HG02571 (cell line): ENCODE measurements around the gene PLOD1.
"Not testable (repeated sequence)": the region's sequence is repeated elsewhere in the genome, so short reads cannot be mapped to it uniquely, and the experiment has no call there.

Source experiments
- ATAC-seq: cut with Tn5 transposase; IDR thresholded peaks from one replicate; pipeline ENCODE4 v1.9.1; 2021; ENCODE audit warnings: mild to moderate bottlenecking, moderate library complexity; ENCODE audit not compliant: unreplicated experiment

The PLOD1 gene

DNA sequence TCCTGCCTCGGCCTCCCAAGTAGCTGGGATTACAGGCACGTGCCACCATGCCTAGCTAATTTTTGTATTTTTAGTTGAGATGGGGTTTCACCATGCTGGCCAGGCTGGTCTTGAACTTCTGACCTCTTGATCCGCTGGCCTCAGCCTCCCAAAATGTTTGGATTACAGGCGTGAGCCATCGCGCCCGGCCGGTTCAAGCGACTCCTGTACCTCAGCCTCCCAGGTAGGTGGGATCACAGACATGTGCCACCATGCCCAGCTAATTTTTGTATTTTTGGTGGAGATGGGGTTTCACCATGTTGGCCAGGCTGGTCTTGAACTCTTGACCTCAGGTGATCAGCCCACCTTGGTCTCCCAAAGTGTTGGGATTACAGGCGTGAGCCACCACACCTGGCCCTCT is 1.2 kb downstream of the PLOD1 start:
- ATAC-seq = not testable (repeated sequence)

DNA sequence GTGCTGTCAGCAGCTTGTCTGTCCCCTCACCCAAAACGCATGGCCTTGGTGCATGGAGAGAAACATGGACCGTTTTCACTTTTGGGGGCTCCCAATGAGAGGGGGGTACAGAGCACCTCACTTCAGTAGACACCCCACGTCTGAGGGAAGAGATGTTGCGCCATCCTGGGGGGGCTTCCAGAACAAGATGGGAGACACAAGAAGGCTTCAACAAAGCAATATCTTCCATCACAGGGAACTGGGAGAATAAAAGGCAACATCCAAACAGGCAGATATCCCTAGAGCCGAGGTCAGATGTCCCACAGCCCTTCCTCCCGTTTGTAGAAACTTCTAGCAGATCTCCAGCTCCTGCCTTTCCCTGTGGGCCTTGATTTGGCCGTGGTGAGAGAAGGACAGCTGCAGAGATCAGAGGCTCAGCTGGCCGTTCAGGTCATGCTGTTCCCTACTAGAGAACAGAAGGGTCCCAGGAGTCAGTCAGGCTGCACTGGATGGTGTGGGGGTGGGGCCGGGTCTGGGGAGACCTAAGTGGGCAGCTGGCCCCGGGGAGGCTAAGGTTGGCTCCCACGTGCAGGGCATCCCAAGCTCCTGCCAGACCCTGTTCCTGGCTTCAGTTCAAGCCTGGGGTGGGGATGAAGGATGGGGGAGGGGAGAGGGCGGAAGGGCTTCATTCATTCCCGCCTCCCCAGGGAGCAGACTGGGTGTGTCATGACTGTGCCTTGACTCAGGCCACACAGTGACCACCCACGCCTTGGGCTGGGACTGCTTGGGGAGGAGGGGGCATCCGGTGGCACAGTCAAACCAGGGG is 4.4 kb downstream of the PLOD1 start:
- no peak for ATAC-seq

DNA sequence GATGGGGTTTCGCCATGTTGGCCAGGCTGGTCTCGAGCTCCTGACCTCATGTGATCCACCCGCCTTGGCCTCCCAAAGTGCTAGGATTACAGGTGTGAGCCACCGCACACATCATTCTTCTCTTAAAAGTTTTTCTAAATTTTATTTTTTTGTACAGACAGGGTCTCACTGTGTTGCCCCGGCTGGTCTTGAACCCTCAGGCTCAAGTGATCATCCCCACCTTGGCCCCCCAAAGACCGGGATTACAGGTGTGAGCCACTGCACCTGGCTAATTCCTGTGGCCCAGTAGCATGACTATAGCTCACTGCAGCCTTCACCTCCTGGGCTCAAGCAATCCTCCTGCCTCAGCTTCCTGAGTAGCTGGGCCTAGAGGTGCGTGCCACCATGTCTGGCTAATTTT is 5.3 kb downstream of the PLOD1 start:
- ATAC-seq = not testable (repeated sequence)

DNA sequence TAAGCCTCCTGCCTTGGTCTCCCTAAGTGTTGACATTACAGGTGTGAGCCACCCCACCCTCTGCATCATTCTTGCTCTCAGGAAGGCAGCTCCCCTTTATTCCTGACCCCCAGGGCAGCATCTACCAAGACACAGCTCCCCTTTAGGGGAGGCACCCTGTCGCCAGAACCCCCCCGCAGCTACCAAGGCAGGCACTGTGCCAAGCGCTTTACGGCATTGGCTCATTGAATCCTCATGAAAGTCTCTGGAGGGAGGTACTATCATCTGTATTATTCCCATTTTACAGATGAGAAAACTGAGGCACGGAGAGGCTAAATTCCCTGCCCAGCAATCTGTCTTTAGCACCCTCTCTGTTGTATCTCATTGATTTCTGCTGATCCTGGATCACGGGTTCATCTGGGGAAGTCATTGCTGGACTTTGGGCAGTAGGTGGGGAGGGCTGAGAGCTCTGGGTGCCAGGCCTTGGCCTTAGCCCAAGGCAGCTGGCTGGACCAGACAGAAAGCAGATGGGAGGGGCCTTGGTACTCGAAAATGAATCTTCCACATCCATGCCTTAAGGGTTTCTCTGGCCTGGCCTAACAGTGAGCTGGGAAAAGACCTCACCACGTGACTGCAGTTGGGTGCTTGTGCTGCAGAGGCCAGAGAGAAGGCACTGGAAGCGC is 5.9 kb downstream of the PLOD1 start:
- ATAC-seq = no peak

DNA sequence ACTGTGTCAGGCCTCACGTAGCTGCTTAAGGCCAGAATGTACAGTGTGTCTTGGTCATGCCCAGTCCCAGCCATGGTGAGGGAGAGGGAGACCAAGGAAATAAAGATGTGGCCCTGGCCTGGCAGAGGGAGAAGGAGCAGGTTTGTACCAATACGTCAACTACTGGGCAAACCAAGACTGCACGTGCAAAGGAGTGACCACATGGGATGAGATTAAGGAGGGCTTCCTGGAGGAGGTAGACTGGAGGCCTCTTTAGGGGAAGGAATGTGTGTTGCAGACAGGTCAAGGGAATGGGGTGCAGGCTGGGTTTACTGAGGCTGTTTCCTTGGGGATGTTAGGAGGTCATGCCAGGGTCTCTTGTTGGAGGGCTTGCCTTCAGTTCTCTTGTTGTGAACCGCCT is 7.8 kb downstream of the PLOD1 start:
- no peak for ATAC-seq

DNA sequence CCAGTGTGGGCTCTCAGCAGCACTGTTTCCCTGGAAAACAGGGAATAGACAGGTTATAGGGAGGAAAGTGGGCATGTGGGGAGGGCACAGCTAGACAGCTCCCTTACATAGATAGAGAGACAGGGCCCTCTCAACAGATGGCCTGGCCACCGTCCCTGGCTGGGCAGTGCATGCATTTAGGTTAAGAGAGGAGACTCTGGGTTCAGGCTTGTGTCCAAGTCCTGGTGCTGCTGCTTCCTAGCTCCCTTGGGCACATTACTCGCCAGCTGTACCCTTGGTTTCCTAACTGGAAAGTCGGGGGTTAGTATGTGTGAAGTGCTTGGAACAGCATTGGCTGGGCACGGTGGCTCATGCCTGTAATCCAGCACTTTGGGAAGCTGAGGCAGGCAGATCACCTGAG is 9.1 kb downstream of the PLOD1 start:
- ATAC-seq = no peak

DNA sequence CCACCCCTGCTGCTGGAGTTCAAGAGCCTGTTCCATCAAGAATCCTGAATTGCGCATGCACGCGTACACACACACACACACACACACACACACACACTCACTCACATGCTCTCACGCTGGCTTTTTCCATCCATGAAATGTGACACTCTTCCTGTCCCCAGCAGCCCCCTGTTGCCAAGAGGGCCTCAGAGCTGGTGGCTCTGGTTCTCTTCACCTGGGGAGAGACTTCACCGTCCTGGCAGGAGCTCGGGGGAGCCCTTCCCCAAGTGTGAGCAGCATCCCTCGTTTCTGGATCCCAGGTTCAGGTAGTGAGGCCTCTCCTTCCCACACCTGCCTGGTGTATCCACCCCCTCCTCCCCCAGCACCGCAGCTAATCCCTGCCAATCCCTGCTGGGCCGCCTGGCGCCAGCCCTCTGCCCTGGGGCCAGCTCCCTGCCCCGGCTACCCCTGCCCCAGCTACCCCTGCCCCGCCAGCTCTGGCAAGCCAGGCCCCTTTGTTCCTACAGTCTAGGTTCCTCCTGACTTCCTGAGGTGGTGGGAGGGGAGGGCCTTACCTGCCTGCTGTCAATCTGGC is 9.9 kb downstream of the PLOD1 start:
- no peak for ATAC-seq

DNA sequence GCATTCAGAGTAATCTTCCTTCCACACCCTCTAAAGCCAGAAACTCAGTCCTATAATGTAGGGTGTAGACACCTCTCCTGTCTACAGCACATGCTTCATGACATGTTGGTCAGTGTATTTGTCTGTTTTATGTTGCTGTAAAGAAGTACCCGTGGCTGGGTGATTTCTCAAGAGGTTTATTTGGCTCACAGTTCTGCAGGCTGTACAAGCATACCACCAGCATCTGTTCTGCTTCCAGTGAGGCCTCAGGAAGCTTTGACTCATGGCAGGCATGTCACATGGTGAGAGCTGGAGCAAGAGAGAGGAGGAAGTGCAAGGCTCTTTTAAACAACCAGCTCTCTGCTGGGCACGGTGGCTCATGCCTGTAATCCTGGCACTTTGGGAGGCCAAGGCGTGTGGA is 12.1 kb downstream of the PLOD1 start:
- ATAC-seq = no peak

DNA sequence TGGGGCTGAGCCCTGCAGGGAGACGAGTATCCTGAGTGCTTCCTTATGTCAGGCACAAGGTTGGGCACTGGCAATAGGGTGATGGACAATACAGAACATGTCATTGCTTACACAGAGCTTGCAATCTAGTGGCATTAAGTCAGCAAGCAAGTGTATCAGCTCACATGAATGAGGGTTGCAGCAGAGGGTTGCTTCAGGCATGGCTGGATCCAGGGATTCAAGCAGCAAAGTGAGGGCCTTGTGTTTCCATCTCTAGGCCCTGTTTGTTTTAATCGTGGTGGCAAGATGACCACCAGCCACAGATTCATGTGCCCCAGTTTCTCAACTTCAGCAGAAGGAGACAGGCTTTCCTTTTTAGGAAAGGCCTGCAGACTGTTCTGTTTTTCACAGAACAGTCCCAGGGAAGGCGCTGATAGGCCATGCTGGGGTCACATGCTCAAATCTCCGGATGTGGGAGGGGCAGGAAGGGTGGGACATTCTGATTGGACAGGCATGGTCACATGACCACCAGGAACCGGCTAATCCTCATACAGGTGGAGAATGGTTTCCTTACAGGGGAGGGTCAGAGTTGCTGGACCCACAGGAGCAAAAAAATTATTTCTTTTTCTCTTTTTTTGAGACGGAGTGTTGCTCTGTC is 14.4 kb downstream of the PLOD1 start:
- no peak for ATAC-seq

DNA sequence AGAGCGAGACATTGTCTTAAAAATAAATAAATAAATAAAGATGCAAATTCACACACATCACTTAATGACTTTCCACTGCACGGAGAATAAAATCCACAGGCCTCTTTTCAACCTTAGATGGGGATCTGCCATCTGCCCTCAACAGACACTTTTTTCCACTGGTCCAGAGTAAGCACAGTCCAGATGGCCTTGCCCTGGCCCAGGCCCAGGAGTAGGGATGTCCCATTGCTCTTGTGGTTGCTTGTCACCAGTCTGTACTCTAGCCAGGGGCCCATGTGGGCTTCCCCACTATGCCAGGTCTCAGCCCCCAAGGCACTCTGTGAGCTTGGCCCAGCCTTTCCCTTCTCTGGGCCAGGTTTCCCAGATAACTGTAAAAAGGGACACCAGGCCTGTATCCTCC is 17.4 kb downstream of the PLOD1 start:
- no peak for ATAC-seq

DNA sequence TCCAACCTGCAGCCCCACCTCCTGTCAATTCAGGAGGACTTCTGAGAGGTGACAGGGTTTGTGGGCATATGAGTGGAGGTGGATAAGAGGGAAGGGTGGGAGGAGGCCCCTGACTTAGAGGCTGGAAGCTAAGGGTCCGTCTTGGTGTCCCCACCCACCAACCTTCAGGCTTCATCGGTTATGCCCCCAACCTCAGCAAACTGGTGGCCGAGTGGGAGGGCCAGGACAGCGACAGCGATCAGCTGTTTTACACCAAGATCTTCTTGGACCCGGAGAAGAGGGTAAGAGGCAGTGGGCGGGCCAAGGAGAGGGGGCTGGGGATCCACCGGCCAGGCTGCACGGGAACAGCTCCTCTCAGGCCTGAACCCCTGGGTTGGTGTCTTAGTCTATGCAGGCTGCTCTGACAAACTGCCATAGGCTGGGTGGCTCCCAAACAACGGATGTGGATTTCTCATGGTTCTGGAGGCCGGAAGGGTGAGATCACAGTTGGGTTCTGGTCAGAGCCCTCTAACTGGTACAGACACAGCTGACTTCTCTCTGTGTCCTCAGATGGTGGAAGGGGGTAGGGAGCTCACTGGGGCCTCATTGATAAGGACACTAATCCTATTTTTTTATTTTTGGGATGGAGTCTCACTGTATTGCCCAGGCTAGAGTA is 18.1 kb downstream of the PLOD1 start:
- no peak for ATAC-seq

DNA sequence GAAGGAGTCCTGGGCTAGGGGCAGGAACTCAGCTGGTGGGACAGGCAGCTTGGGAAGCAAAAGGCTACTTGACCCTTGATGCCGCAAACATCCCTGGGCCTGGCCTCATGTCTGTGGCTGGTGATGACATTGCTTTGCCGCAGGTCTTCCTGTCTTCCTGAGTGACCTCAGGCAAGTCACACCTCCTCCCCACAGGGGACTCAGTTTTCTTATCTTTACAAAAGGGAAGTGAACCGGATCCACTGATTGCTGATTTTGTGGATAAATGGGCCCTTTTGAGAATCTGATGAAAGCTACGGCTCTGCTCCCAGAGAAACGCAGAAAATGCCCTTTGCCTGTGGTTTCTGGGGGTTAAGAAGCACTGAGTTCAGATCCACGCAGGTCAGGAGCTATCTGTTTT is 20.7 kb downstream of the PLOD1 start:
- no peak for ATAC-seq

DNA sequence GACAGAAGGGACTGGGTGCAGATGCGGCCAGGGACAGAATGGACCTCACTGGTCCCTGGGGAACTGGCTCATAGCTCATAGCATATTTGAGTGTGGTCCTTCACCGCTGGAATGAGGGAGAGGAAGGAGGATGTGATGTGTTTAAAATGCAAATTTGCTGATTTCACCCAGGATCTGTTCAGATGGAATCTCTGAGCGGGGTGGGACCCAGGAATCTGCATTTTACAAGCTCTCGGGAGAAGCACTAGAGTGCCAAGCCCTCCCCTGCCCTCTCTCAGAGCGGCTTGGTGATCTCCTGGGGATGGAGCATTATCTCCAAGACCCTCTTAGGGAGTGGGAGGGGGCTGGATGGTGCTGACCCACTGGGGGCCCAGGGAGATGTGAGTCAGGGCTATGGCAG is 22.9 kb downstream of the PLOD1 start:
- ATAC-seq = no peak

DNA sequence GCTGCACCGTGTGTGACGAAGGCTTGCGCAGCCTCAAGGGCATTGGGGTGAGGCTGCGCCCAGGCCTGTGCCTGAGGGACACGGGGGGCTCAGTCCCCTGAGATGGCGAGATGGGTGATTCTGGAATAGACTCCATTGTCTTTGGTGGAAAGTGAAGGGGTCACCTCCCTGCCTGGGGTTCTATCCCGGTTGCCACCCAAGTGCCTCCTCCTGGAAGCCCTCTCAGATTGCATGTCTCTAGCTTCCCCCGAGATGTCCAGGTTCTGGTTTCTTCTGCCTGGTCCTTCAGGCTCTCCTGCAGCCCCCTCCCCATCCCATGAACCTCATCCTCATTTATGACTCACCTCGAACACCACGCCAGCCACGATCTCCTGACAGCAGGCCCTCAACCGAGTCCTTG is 23.4 kb downstream of the PLOD1 start:
- ATAC-seq = no peak

DNA sequence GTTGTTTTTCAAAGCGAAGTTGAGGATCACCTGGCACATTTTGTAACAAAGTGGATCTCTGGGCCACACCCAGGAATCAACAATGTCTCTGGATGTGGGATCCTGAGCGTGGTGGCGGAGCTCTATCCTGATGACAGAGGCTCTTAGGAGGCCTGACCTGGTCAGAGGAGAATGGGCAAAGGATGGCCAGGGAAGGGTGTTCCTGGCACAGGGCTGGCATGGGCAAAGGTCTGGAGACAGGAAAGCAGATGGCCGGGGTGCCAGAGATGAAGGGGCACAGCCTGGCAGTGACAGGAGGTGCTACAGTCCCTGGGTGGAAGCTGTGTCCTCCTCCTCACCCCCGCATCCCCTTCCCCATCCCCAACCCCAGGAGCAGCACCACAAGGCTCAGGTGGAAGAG is 25.8 kb downstream of the PLOD1 start:
- ATAC-seq = no peak

DNA sequence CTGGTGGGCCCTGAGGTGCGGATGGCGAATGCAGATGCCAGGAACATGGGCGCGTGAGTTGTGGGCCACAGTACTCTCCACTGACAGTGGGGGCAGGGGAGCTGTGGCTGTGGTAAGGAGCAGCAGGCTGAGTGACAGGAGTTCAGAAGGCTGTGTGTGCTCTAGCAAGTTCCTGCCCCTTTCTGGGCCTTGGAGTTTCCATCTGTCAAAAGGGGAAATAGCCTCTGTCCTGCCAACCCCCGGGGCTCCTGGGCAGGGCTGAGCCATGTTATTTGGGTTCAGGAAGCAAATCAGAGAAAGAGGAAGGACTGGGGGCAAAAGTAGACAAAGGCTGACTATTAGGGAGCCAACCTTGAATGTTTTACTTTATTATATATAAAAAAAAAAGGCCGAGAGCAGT is 26.2 kb downstream of the PLOD1 start:
- ATAC-seq = no peak

DNA sequence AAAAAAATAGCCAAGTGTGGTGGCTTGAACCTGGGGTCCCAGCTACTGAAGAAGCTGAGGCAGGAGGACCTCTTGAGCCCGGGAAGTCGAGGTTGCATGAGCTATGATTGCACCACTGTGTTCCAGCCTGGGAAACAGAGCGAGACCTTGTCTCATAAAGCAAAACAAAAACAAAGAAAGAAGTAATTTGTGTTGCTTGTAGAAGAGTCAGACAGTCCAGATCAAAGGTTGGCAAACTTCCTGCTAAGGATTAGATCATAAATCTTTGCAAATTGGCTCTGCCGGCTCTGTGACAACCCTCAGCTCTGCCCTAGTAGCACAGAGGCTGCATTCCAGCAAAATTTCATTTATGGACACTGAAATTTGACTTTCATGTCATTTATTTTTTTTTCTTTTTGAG is 26.7 kb downstream of the PLOD1 start:
- ATAC-seq = no peak

DNA sequence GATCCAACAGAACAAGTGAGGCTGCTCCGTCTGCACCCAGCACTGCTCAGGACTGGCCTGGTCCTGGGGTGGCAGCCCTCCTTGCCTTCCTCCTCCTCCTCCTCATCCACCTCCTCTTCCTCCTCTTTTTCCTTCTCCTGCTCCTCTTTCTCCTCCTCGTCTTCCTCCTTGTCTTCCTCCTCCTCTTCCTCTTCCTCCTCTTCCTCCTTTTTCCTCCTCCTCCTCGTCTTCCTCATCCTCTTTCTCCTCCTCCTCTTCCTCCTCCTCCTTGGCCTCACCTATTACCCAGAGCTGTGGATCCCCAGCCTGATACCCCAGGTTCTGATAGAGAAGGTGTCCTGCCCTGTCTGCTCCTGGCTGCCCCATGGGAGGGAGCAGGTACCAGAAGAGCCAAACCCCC is 29.1 kb downstream of the PLOD1 start:
- no peak for ATAC-seq

DNA sequence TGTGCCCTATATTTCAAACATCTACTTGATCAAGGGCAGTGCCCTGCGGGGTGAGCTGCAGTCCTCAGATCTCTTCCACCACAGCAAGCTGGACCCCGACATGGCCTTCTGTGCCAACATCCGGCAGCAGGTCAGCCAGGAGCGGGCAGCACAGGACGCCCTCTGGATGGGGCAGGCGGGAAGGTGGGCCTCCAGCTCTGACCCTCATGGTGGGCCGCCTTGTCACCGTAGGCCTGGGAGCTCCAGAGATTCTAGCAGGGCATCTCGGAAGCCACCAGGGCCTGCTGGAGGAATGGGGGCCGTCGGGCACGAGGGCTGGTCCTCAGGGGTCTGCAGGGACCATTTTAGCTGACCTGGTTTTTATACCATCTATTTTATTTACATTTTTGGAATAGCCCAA is 30.1 kb downstream of the PLOD1 start:
- ATAC-seq = no peak

DNA sequence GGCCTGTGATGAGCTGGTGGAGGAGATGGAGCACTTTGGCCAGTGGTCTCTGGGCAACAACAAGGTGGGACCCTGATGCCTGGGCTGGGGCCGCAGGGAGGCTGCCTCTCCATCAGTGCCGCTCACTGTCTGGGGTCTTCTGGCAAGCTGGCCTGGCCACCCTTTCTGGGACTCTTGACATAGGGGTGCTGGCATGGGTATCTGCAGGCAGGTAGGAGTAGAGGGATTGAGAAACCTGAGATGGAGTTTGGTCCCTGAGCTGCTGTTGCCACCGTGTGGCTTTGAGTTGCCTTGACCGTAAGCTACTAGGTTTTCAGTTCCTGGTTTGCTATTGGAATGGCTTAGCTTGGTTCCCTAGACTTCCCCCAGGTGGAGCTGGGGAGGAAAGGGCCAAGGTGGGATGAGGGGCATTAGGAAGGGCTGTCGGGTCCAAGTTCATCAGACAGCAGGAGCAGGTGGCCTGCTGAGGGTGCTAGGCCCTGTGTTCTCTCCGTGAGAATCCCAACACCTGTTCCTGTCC is 32.6 kb downstream of the PLOD1 start:
- no peak for ATAC-seq
